HepG2 (cell line): ENCODE measurements around the gene C1orf74. TPM values are rescaled to one million over a fixed set of nuclear protein-coding genes. Genes with fewer than 3 reads are reported as not detected.

Experiments used
- ATAC-seq: fragments of 200-7000 bp; cut with Tn5 transposase; 3 replicates; pipeline ENCODE4 v1.9.1; 2020; ENCODE audit warnings: mild to moderate bottlenecking, moderate library complexity
- BruUV-seq: library from RNA; stranded (reverse); fragments of 400-500 nt; replicated peaks from 2 replicates; lab custom pipeline; 2021; lab: Mats Ljungman, UMichigan
- CTCF ChIA-PET: fragments of 300-600 bp; formaldehyde crosslinking; extraction: SDS; loops from one replicate; lab custom pipeline; 2021; ENCODE audit warnings: low total read pairs, inconsistent platforms, low intra/inter-chr PET ratio; lab: Yijun Ruan, JAX
- POLR2A ChIA-PET: fragments of 350-600 bp; sonication (Branson Sonifier 250); formaldehyde crosslinking; loops from one replicate; lab custom pipeline; 2020; ENCODE audit warnings: antibody characterized with exemption, inconsistent platforms; lab: Yijun Ruan, JAX
- DNase-seq: peaks from one replicate; pipeline ENCODE4 v3.0.0-alpha.2; 2015; ENCODE audit warnings: low spot score
- FAIRE-seq: peaks from 3 replicates; lab custom pipeline; 2011; peaks lifted over from hg19 to GRCh38; lab: Jason Lieb, UNC
- H2AFZ ChIP-seq: one replicate; pipeline ENCODE4 v1.6.1; 2011; ENCODE audit warnings: low read length, inconsistent platforms
- H3K27ac ChIP-seq: fragments of 300-600 bp; 3 replicates; pipeline ENCODE4 v1.8.0; 2011; ENCODE audit warnings: mixed run types, mild to moderate bottlenecking, mixed read lengths, low read length, inconsistent platforms; ENCODE audit not compliant: insufficient read depth; ENCODE audit errors: extremely low read length
- H3K27me3 ChIP-seq, 2 experiments: fragments of 200-600 bp in 1 of 2; 2 replicates in 1 of 2; 3 replicates in 1 of 2; pipeline versions ENCODE4 v1.6.0 to v1.8.0; 2011; ENCODE audit warnings: low read length in 2 of 2, mild to moderate bottlenecking in 2 of 2, moderate library complexity in 2 of 2, inconsistent platforms in 1 of 2; ENCODE audit not compliant: insufficient read depth in 2 of 2, control insufficient read depth in 1 of 2
- H3K36me3 ChIP-seq, 2 experiments: fragments of 200-600 bp in 1 of 2; replicated peaks in 1 of 2; 2 replicates in 1 of 2; 3 replicates in 1 of 2; pipeline versions ENCODE4 v1.5.1 to v1.8.0; 2011; ENCODE audit warnings: low read length in 2 of 2, inconsistent platforms in 1 of 2; ENCODE audit not compliant: insufficient read depth in 2 of 2, control insufficient read depth in 1 of 2
- H3K4me1 ChIP-seq: 2 replicates; pipeline ENCODE4 v1.5.1; 2012; ENCODE audit warnings: low read length, inconsistent platforms; ENCODE audit not compliant: insufficient read depth
- H3K4me2 ChIP-seq: 2 replicates; pipeline ENCODE4 v1.6.0; 2011; ENCODE audit warnings: low read depth, low read length, inconsistent platforms
- H3K4me3 ChIP-seq, 3 experiments: fragments of 200-600 bp in 1 of 3; sonication (generic), shearing (Covaris generic) in 1 of 3; replicated peaks in 1 of 3; 2 replicates each; pipeline ENCODE4 v1.5.1; 2011 to 2016; ENCODE audit warnings: low read length in 3 of 3, inconsistent platforms in 2 of 3, low read depth in 2 of 3, mild to moderate bottlenecking in 2 of 3, control low read depth in 1 of 3, mixed read lengths in 1 of 3; ENCODE audit not compliant: insufficient read depth in 1 of 3
- H3K79me2 ChIP-seq: one replicate; pipeline ENCODE4 v1.6.1; 2011; ENCODE audit warnings: low read length, inconsistent platforms; ENCODE audit not compliant: insufficient read depth
- H3K9ac ChIP-seq: 2 replicates; pipeline ENCODE4 v1.6.0; 2011; ENCODE audit warnings: mild to moderate bottlenecking, low read depth, low read length, inconsistent platforms; ENCODE audit not compliant: insufficient read depth
- H3K9me3 ChIP-seq: 2 replicates; pipeline ENCODE4 v1.5.1; 2012; ENCODE audit warnings: mild to moderate bottlenecking, low read length
- H4K20me1 ChIP-seq: 2 replicates; pipeline ENCODE4 v1.6.0; 2011; ENCODE audit warnings: inconsistent platforms, mild to moderate bottlenecking, low read length, moderate library complexity; ENCODE audit not compliant: insufficient read depth
- CEBPG ChIP-seq: IDR thresholded peaks from 2 replicates; pipeline ENCODE4 v1.6.1; 2016
- ETV5 ChIP-seq: IDR thresholded peaks from 2 replicates; pipeline ENCODE4 v1.6.1; 2018; ENCODE audit warnings: missing biosample characterization, missing genetic modification reagents, inconsistent platforms, borderline replicate concordance
- HDAC6 ChIP-seq: fragments of 200-600 bp; sonication (generic); IDR thresholded peaks from 2 replicates; pipeline ENCODE4 v1.7.0; 2017; ENCODE audit warnings: mild to moderate bottlenecking, antibody characterized with exemption, low read length, low read depth
- HNRNPK ChIP-seq: fragments of 200-400 bp; formaldehyde crosslinking; IDR thresholded peaks from 2 replicates; pipeline ENCODE4 v1.6.1; 2018; ENCODE audit warnings: low read length, low read depth, moderate library complexity, mild to moderate bottlenecking; ENCODE audit not compliant: poor library complexity, severe bottlenecking
- KMT2A ChIP-seq: sonication (generic); formaldehyde crosslinking; IDR thresholded peaks from 2 replicates; pipeline ENCODE4 v1.4.0; 2020; ENCODE audit warnings: missing genetic modification reagents
- NFKB2 ChIP-seq: sonication (generic); formaldehyde crosslinking; IDR thresholded peaks from 2 replicates; pipeline ENCODE4 v1.4.0; 2020; ENCODE audit warnings: missing genetic modification reagents, borderline replicate concordance
- PCBP2 ChIP-seq: fragments of 200-400 bp; formaldehyde crosslinking; optimal IDR thresholded peaks from 2 replicates; pipeline ENCODE3; 2018; ENCODE audit warnings: low read length, low read depth; ENCODE audit not compliant: poor library complexity, severe bottlenecking
- RBM39 ChIP-seq: fragments of 200-400 bp; formaldehyde crosslinking; IDR thresholded peaks from one replicate; pipeline ENCODE4 v1.6.1; 2018; ENCODE audit warnings: antibody characterized with exemption, mild to moderate bottlenecking, low read depth, low read length; ENCODE audit not compliant: poor library complexity, severe bottlenecking
- TAF15 ChIP-seq: fragments of 200-400 bp; formaldehyde crosslinking; IDR thresholded peaks from one replicate; pipeline ENCODE4 v1.6.1; 2018; ENCODE audit warnings: mild to moderate bottlenecking, low read depth, low read length; ENCODE audit not compliant: poor library complexity, severe bottlenecking
- ZNF225 ChIP-seq: sonication (generic); formaldehyde crosslinking; IDR thresholded peaks from 2 replicates; pipeline ENCODE4 v1.4.0; 2020; ENCODE audit warnings: mild to moderate bottlenecking, missing genetic modification reagents
- ZNF530 ChIP-seq: sonication (generic); formaldehyde crosslinking; IDR thresholded peaks from 2 replicates; pipeline ENCODE4 v1.5.0; 2020; ENCODE audit warnings: low read depth, mild to moderate bottlenecking, missing genetic modification reagents
- WGBS: methylation state at CpG from one replicate; pipeline ENCODE4 v1.1.6; 2017; ENCODE audit warnings: low lambda C conversion rate; 5-methylcytosine and 5-hydroxymethylcytosine counted together
- in situ Hi-C: cut with HindIII; loops from 2 replicates; pipeline ENCODE4 v1.10.0; 2017; ENCODE audit warnings: low pct_unique_long_range_greater_than_20kb; ENCODE audit not compliant: extremely low pct_ligation_motif_present
- intact Hi-C: fragments of 100-400 bp; cut with micrococcal nuclease; formaldehyde crosslinking; loops from one replicate; pipeline ENCODE4 v1.10.0; 2022; ENCODE audit not compliant: unreplicated experiment
- polyA plus RNA-seq, 8 experiments: library from polyadenylated mRNA; depleted of rRNA in 3 of 8; stranded (reverse) in 7 of 8; unstranded in 1 of 8; fragments of >200 nt; fragmentation: Illumina TruSeq in 4 of 8; extraction: Trizol in 4 of 8; gene quantifications; 2 replicates each; pipeline versions ENCODE4 v1.2.1 to v1.2.3, GENCODE V29; 2011 to 2016; ENCODE audit warnings: low read depth in 4 of 8, missing spikeins in 1 of 8, mixed read lengths in 1 of 8; ENCODE audit not compliant: insufficient read depth in 1 of 8
- total RNA-seq, 5 experiments: library from RNA; depleted of rRNA; stranded (reverse); fragments of >200 nt; fragmentation: Illumina TruSeq; extraction: Trizol; gene quantifications; 2 replicates each; pipeline ENCODE4 v1.2.3, GENCODE V29; 2016; ENCODE audit warnings: low read depth in 1 of 5
- TF ChIP-seq, protein P1 (sequence below): conservative IDR thresholded peaks from 2 replicates; pipeline ENCODE4 v1.6.1; 2018; ENCODE audit warnings: missing genetic modification reagents
- TF ChIP-seq, protein P2 (sequence below): sonication (generic); formaldehyde crosslinking; IDR thresholded peaks from 2 replicates; pipeline ENCODE4 v1.4.0; 2020; ENCODE audit warnings: missing genetic modification reagents, borderline replicate concordance
- TF ChIP-seq, protein P3 (sequence below): sonication (generic); formaldehyde crosslinking; IDR thresholded peaks from 2 replicates; pipeline ENCODE4 v1.4.0; 2020; ENCODE audit warnings: missing genetic modification reagents
- TF ChIP-seq, protein P4 (sequence below): IDR thresholded peaks from 2 replicates; pipeline ENCODE4 v1.6.1; 2016

C1orf74 gene
- total and polyA plus RNA-seq, 2 of the 13 experiments (the other 11 are each of a cell fraction or from before 2014, with no cell fraction given), result 0.33 to 0.71 TPM

DNA sequence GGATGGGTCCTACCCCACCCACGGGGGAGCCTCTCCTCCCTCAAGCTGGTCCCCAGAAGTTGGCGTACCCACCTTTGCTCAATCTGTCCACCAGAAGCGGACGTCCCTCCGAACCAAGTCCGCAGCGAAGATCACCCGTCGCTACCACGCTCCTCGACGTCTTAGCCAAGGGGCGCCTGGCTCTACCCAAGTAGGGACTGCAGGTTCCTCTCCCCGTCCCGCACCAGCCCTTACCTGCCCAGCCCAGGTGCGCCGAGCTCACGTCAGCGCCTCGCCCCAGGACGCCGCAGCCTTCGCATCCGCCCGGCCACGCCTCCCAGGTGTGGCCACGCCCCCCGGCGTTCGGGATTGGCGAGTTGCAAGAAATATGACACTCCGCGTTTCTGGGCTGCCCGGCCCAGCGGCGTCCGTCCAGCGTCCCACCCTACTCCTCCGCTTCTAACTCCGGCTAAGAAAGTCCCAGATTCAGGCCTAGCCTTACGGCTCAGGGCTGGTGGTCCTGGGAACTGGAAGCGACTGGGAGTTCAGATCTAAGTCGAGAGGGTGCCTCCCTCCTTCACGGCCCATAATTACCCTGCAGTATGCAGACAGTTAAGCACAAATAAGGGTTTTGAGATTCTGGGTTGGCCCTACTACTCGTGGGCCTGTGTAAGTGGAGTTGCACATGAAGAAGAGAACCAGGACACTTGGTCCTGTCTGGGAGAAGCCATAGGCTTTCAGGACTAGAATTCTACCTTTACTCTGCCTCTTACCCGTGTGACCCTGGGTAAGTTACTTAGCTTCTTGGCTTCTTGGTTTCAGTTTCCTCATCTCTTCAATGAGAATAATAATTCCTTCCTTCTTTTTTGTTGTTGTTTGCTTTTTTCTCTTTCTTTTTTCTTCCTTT is 21.8 kb upstream of the C1orf74 start, which contains the start of gene IRF6 (continued):
- TF ChIP-seq, protein P1, sequence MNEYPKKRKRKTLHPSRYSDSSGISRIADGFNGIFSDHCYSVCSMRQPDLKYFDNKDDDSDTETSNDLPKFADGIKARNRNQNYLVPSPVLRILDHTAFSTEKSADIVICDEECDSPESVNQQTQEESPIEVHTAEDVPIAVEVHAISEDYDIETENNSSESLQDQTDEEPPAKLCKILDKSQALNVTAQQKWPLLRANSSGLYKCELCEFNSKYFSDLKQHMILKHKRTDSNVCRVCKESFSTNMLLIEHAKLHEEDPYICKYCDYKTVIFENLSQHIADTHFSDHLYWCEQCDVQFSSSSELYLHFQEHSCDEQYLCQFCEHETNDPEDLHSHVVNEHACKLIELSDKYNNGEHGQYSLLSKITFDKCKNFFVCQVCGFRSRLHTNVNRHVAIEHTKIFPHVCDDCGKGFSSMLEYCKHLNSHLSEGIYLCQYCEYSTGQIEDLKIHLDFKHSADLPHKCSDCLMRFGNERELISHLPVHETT, result no peak

DNA sequence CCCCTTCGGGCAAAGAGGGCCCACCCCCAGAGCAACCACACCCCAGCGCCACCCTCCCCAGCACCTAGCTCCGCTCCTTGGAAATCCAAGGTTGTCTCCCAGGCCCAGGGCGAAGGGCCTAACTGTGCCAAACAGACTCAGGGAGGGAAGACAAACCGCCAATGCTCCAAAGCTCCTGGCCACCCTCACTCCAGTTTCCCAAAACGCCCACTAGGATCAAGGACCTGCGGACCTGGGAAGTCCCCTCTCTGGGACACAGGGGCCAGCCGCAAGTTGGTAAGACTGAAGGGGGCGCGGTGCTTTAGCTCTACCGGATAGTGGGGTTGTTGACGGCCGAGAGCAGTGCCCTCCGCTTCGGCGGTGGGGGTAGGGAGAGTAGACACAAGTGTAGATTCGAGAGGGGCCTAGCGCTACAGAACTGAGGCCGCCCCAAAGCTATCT is 21.0 kb upstream of the C1orf74 start:
- ATAC-seq (no peak), DNase-seq (no peak), FAIRE-seq (no peak)
- Histone ChIP-seq H3K79me2 (no peaks in the 10 kb centered on the region), H3K9ac (no peak overlapping the region), H3K9me3 (no peaks in the 10 kb centered on the region), H3K27ac (no peak overlapping the region)
- POLR2A ChIA-PET, result no interaction called here
- no TSS peak for BruUV-seq
- no peak for TF ChIP-seq NFKB2 (CRISPR knock-in tag)
- TF ChIP-seq TAF15, result no peak
- TF ChIP-seq CEBPG, result no peak
- TF ChIP-seq ZNF225 (CRISPR knock-in tag), result no peak
- TF ChIP-seq, protein P2, sequence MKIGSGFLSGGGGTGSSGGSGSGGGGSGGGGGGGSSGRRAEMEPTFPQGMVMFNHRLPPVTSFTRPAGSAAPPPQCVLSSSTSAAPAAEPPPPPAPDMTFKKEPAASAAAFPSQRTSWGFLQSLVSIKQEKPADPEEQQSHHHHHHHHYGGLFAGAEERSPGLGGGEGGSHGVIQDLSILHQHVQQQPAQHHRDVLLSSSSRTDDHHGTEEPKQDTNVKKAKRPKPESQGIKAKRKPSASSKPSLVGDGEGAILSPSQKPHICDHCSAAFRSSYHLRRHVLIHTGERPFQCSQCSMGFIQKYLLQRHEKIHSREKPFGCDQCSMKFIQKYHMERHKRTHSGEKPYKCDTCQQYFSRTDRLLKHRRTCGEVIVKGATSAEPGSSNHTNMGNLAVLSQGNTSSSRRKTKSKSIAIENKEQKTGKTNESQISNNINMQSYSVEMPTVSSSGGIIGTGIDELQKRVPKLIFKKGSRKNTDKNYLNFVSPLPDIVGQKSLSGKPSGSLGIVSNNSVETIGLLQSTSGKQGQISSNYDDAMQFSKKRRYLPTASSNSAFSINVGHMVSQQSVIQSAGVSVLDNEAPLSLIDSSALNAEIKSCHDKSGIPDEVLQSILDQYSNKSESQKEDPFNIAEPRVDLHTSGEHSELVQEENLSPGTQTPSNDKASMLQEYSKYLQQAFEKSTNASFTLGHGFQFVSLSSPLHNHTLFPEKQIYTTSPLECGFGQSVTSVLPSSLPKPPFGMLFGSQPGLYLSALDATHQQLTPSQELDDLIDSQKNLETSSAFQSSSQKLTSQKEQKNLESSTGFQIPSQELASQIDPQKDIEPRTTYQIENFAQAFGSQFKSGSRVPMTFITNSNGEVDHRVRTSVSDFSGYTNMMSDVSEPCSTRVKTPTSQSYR (CRISPR knock-in tag), result no peak
- no peak for TF ChIP-seq PCBP2
- no peak for TF ChIP-seq KMT2A (CRISPR knock-in tag)
- no peak for TF ChIP-seq HNRNPK
- no peak for TF ChIP-seq RBM39
- no peak for TF ChIP-seq ETV5 (CRISPR knock-in tag)
- TF ChIP-seq HDAC6, result no peak
- TF ChIP-seq, protein P3, sequence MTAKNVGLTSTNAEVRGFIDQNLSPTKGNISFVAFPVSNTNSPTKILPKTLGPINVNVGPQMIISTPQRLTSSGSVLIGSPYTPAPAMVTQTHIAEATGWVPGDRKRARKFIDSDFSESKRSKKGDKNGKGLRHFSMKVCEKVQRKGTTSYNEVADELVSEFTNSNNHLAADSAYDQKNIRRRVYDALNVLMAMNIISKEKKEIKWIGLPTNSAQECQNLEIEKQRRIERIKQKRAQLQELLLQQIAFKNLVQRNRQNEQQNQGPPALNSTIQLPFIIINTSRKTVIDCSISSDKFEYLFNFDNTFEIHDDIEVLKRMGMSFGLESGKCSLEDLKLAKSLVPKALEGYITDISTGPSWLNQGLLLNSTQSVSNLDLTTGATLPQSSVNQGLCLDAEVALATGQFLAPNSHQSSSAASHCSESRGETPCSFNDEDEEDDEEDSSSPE (CRISPR knock-in tag), result no peak
- TF ChIP-seq, protein P4, sequence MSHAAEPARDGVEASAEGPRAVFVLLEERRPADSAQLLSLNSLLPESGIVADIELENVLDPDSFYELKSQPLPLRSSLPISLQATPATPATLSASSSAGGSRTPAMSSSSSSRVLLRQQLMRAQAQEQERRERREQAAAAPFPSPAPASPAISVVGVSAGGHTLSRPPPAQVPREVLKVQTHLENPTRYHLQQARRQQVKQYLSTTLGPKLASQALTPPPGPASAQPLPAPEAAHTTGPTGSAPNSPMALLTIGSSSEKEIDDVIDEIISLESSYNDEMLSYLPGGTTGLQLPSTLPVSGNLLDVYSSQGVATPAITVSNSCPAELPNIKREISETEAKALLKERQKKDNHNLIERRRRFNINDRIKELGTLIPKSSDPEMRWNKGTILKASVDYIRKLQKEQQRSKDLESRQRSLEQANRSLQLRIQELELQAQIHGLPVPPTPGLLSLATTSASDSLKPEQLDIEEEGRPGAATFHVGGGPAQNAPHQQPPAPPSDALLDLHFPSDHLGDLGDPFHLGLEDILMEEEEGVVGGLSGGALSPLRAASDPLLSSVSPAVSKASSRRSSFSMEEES (CRISPR knock-in tag), result no peak
- no peak for TF ChIP-seq ZNF530 (CRISPR knock-in tag)
- TF ChIP-seq, all 625 proteins: peak for 0
- no peaks in the 10 kb centered on the region for H3K36me3 ChIP-seq
- no peaks in the 10 kb centered on the region for H4K20me1 ChIP-seq
- CTCF ChIA-PET, result no interaction called here
- intact Hi-C loops (no loop called here), in situ Hi-C loops (no loop called here)
- WGBS, result 67% methylated on average over 18 of the region's 19 CpGs
- no peak overlapping the region for H3K4me3 ChIP-seq
- no peaks in the 10 kb centered on the region for H3K4me1 ChIP-seq
- H3K4me2 ChIP-seq, result no peak overlapping the region
- H2AFZ ChIP-seq, result no peak overlapping the region
- H3K27me3 ChIP-seq, result peaks cover 1 to 11% of the 10 kb centered on the region in 2 experiments; a peak in 1 of 5 replicates
